ENCODE measurements around the gene EGFL6.

GRCh38 chrX:13614154-13614553, 44.8 kb downstream of the EGFL6 start:
- no peak for TF ChIP-seq CTCF (IDR thresholded peaks at IDR 0.05; ENCODE audit: poor library complexity)
- no peak for TF ChIP-seq EZH2 (IDR thresholded peaks at IDR 0.05; ENCODE audit: borderline replicate concordance)

Measured in hepatocyte (in vitro differentiated cells).